GM12878 (cell line): ENCODE results near the gene ANXA3. TPM values are rescaled to one million over a fixed set of nuclear protein-coding genes. Genes with fewer than 3 reads are reported as not detected.

ENCODE experiments used
- ATAC-seq: fragments of 200-7000 bp; cut with Tn5 transposase; 3 replicates; pipeline ENCODE4 v1.9.1; 2020; ENCODE audit warnings: mild to moderate bottlenecking, moderate library complexity
- BruUV-seq: library from RNA; stranded (reverse); fragments of 400-500 nt; replicated peaks from 2 replicates; lab custom pipeline; 2021; lab: Mats Ljungman, UMichigan
- CTCF ChIA-PET: fragments of 300-600 bp; sonication (Branson Sonifier 250); formaldehyde crosslinking; extraction: SDS; loops from one replicate; lab custom pipeline; 2021; ENCODE audit warnings: inconsistent platforms; lab: Yijun Ruan, JAX
- POLR2A ChIA-PET: fragments of 350-600 bp; formaldehyde crosslinking; extraction: SDS; loops from one replicate; lab custom pipeline; 2021; ENCODE audit warnings: inconsistent platforms; lab: Charles Lee
- RAD21 ChIA-PET: fragments of 300-600 bp; sonication (Branson Sonifier 250); formaldehyde crosslinking; loops from one replicate; lab custom pipeline; 2023; ENCODE audit warnings: antibody characterized with exemption; ENCODE audit not compliant: unreplicated experiment; lab: Charles Lee
- SMC1A ChIA-PET: fragments of 300-600 bp; sonication (Branson Sonifier 250); formaldehyde crosslinking; loops from one replicate; lab custom pipeline; 2023; ENCODE audit not compliant: unreplicated experiment, uncharacterized antibody; lab: Charles Lee
- DNase-seq: peaks from one replicate; pipeline ENCODE4 v3.0.0-alpha.2; 2011; ENCODE audit warnings: low read depth, low spot score
- FAIRE-seq: peaks from 3 replicates; lab custom pipeline; 2011; peaks lifted over from hg19 to GRCh38; lab: Jason Lieb, UNC
- H2AFZ ChIP-seq: 2 replicates; pipeline ENCODE4 v1.6.0; 2011; ENCODE audit warnings: low read depth, low read length, control low read depth; ENCODE audit not compliant: control insufficient read depth
- H3K27ac ChIP-seq: 2 replicates; pipeline ENCODE4 v1.5.1; 2011; ENCODE audit warnings: control low read depth; ENCODE audit not compliant: control insufficient read depth, insufficient read depth
- H3K27me3 ChIP-seq, 2 experiments: replicated peaks in 1 of 2; 2 replicates each; pipeline versions ENCODE4 v1.6.0 to v1.6.1; 2011; ENCODE audit warnings: low read length in 1 of 2; ENCODE audit not compliant: control insufficient read depth in 2 of 2, insufficient read depth in 2 of 2
- H3K36me3 ChIP-seq, 2 experiments: 2 replicates each; pipeline ENCODE4 v1.5.1; 2011; ENCODE audit warnings: low read length in 1 of 2; ENCODE audit not compliant: control insufficient read depth in 2 of 2, insufficient read depth in 2 of 2
- H3K4me1 ChIP-seq: 2 replicates; pipeline ENCODE4 v1.6.1; 2011; ENCODE audit warnings: mild to moderate bottlenecking, low read length, moderate library complexity, mixed read lengths; ENCODE audit not compliant: control insufficient read depth, insufficient read depth
- H3K4me2 ChIP-seq: 2 replicates; pipeline ENCODE4 v1.6.0; 2011; ENCODE audit warnings: control low read depth; ENCODE audit not compliant: control insufficient read depth, insufficient read depth
- H3K4me3 ChIP-seq: fragments of 200-600 bp; sonication (generic); 2 replicates; pipeline ENCODE4 v1.5.1; 2016
- H3K79me2 ChIP-seq: 2 replicates; pipeline ENCODE4 v1.6.0; 2011; ENCODE audit warnings: low read length; ENCODE audit not compliant: control insufficient read depth, insufficient read depth
- H3K9ac ChIP-seq: 2 replicates; pipeline ENCODE4 v1.8.0; 2011; ENCODE audit warnings: low read length, control low read depth, mixed read lengths; ENCODE audit not compliant: control insufficient read depth, insufficient read depth
- H3K9me3 ChIP-seq: replicated peaks from 3 replicates; pipeline ENCODE4 v1.5.1; 2011; ENCODE audit warnings: mild to moderate bottlenecking, low read length; ENCODE audit not compliant: control insufficient read depth, insufficient read depth
- H4K20me1 ChIP-seq: 2 replicates; pipeline ENCODE4 v1.6.0; 2011; ENCODE audit not compliant: control insufficient read depth, insufficient read depth
- GATAD2B ChIP-seq: fragments of 450-650 bp; conservative IDR thresholded peaks from 2 replicates; pipeline ENCODE4 v1.6.1; 2017; ENCODE audit warnings: low read depth, mild to moderate bottlenecking, moderate library complexity
- ZNF687 ChIP-seq: fragments of 450-650 bp; IDR thresholded peaks from 2 replicates; pipeline ENCODE4 v1.6.1; 2017; ENCODE audit warnings: mild to moderate bottlenecking, moderate library complexity
- WGBS: methylation state at CpG from one replicate; pipeline ENCODE4 v1.1.6; 2016; ENCODE audit warnings: low lambda C conversion rate; ENCODE audit not compliant: insufficient replicate concordance, insufficient coverage; ENCODE audit errors: missing lambda C conversion rate; 5-methylcytosine and 5-hydroxymethylcytosine counted together
- in situ Hi-C: fragments of 300-500 bp; cut with MboI; formaldehyde crosslinking; loops from 9 replicates; pipeline ENCODE4 v1.14.3; 2018; ENCODE audit warnings: mixed read lengths
- intact Hi-C: fragments of 100-400 bp; cut with micrococcal nuclease; formaldehyde crosslinking; loops from one replicate; pipeline ENCODE4 v1.14.2; 2022; ENCODE audit not compliant: unreplicated experiment
- polyA plus RNA-seq, 11 experiments: library from polyadenylated mRNA; depleted of rRNA in 4 of 11; unstranded in 6 of 11; stranded (reverse) in 5 of 11; fragments of >200 nt; fragmentation: Nextera tagmentation in 4 of 11; fragmentation: Illumina TruSeq in 1 of 11; extraction: Ambion mirVana in 4 of 11; extraction: Trizol in 1 of 11; gene quantifications; 1 replicate in 1 of 11; 2 replicates in 10 of 11; pipeline versions ENCODE4 v1.2.1 to v1.2.3, GENCODE V29; 2011 to 2016; ENCODE audit warnings: inconsistent platforms in 2 of 11, missing spikeins in 2 of 11, low read depth in 1 of 11
- total RNA-seq, 4 experiments: library from RNA; depleted of rRNA in 3 of 4; stranded (reverse); fragments of >200 nt in 3 of 4; fragmentation: Illumina TruSeq in 1 of 4; extraction: Trizol in 1 of 4; gene quantifications; 2 replicates each; pipeline versions ENCODE4 v1.2.1 to v1.2.3, GENCODE V29; 2013 to 2021

Gene ANXA3
- total and polyA plus RNA-seq, 10 of the 15 experiments (the other 5 are each of a cell fraction or from before 2014, with no cell fraction given): 0.28 to 14.7 (median 0.91) TPM

- no peak overlapping the region for H3K4me3 ChIP-seq
- no TSS peak for BruUV-seq
- peaks cover 6% of the 10 kb centered on the region for H3K4me1 ChIP-seq
- RAD21 ChIA-PET: interaction anchor here (0.8 to 3.7 kb wide), 17 partner anchors 16 to 607 kb away, joined by 3 to 29 read pairs (median 4); partner anchors contain the start of genes ANXA3 and FRAS1
- H2AFZ ChIP-seq: no peak overlapping the region
- CTCF ChIA-PET: interaction anchor here (0.8 to 4.5 kb wide), 10 partner anchors 9 to 608 kb away, joined by 3 to 19 read pairs (median 4); no protein-coding TSS in a partner anchor
- no peaks in the 10 kb centered on the region for H3K27me3 ChIP-seq
- H3K36me3 ChIP-seq: no peaks in the 10 kb centered on the region
- 100% methylated on average over 2 of the region's 2 CpGs for WGBS
- ATAC-seq: peak; percentile 6; the same call in 2 of the 3 replicates
- no peaks in the 10 kb centered on the region; the same call in 2 of the 3 replicates for H3K9me3 ChIP-seq
- H3K79me2 ChIP-seq: no peaks in the 10 kb centered on the region
- H4K20me1 ChIP-seq: no peaks in the 10 kb centered on the region
- no peak for DNase-seq
- SMC1A ChIA-PET: interaction anchor here (0.8 to 7.1 kb wide), 16 partner anchors 10 to 604 kb away, joined by 3 to 69 read pairs (median 4); partner anchors contain the start of gene ANXA3
- 0 out of 2 replicates have a peak overlapping the region, but pooled peaks have one; percentile 27 for H3K4me2 ChIP-seq
- TF ChIP-seq ZNF687: no peak
- 0 out of 2 replicates have a peak, but pooled peaks have one; percentile 3 for TF ChIP-seq GATAD2B
- TF ChIP-seq, all 136 proteins: peak for 1
- in situ Hi-C loops: no loop called here
- no peak for FAIRE-seq
- Histone ChIP-seq H3K27ac (no peak overlapping the region), H3K9ac (no peak overlapping the region)
- intact Hi-C loops: loop anchor here (10.0 kb wide), 1 partner anchor 513 kb away; the partner anchor contains the start of gene FRAS1
- POLR2A ChIA-PET: interaction anchor here (0.5 to 1.4 kb wide), 4 partner anchors 8 to 169 kb away, joined by 3 to 5 read pairs (median 4); no protein-coding TSS in a partner anchor
These were observed 16.0 kb downstream of the ANXA3 start for GRCh38 chr4:78567500-78568060.
